Measurements from ENCODE around the gene SOWAHC.
"Not testable (repeated sequence)": the region's sequence is repeated elsewhere in the genome, so short reads cannot be mapped to it uniquely, and the experiment has no call there.

SOWAHC gene

DNA sequence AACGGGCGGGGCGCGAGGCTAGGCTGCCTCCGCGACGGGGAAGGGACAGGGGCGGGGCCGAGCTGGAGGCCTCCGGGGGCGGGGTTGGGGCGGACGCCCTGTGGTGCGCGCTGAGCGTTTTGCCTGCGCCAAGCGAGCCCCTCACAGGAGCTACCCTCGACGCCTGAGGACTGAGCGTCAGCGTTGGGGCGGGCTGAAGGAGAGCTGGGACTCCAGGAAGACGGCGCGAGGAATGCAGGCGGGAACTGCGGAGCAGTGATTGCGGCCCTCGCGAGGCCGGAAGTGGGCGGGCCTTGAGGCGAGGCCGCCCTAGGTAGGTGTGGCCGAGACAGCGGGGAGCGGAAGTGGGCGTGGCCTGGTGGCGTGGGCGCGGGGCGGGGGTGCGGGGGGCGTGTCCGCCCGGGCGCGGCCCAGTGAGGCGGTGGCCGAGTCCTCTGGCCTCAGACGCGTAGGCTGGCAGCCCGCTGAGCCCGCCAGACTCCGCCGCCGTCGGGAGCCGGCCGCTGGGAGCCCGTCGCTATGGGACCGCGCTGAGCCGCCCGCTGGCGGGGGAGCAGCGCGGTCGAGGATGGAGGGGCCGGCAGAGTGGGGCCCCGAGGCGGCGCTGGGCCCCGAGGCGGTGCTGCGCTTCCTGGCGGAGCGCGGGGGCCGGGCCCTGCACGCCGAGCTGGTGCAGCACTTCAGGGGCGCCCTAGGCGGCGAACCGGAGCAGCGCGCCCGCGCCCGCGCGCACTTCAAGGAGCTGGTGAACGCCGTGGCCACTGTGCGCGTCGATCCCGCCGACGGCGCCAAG, at the start of gene SOWAHC, which contains the start of gene SEPTIN10:
Gene SOWAHC, plus strand, starts transcription at position 443 of the 793 bp plus-strand sequence. Its CDS starts 126 bp downstream, at position 569.
Gene SEPTIN10, minus strand, starts transcription at position 45 of the 793 bp plus-strand sequence. CDS start 139 bp downstream, outside the sequence.
- Histone ChIP-seq H3K4me3 (peak within 1 kb of the TSS; percentile 59 to 71 (median 63)), H4K20me1 (peaks cover 0 to 19% (median 0%) of the 10 kb centered on the region in 11 experiments; a peak in 4 of 22 replicates)

GRCh38 chr2:109575373-109575772, 38.8 kb upstream of the SOWAHC start:
- H3K9me3 ChIP-seq (replicated peaks in 1 of 11) = no peaks in the 10 kb centered on the region
- no peaks in the 10 kb centered on the region for H3K4me1 ChIP-seq
- no peaks in the 10 kb centered on the region for H3K27me3 ChIP-seq
- H3K27ac ChIP-seq = no peak overlapping the region
- H3K9ac ChIP-seq = no peak overlapping the region
- H3K36me3 ChIP-seq = 0 out of 22 replicates have a peak, but pooled peaks cover 0 to 5% (median 0%) of the 10 kb centered on the region in 11 experiments
- H3K4me2 ChIP-seq = no peak overlapping the region
- H4K20me1 ChIP-seq = no peaks in the 10 kb centered on the region
- TF ChIP-seq Cebpa-rat (IDR thresholded peaks at IDR 0.05) = no peak
- H3K4me3 ChIP-seq = no peak overlapping the region

More for the DNA sequence above, at the start of gene SOWAHC, which contains the start of gene SEPTIN10:
- H3K27me3 ChIP-seq = peaks cover 30 to 57% (median 50%) of the 10 kb centered on the region in 11 experiments
- H3K27ac ChIP-seq = peak within 1 kb of the TSS in 9 of 11 experiments; percentile 38 to 79 (median 65); a peak in 15 of 22 replicates
- peaks cover 0 to 15% (median 7%) of the 10 kb centered on the region in 10 experiments; a peak in 8 of 20 replicates for H3K4me1 ChIP-seq
- peaks cover 24 to 33% (median 29%) of the 10 kb centered on the region in 11 experiments for H3K9me3 ChIP-seq (replicated peaks in 1 of 11)
- no peaks in the 10 kb centered on the region for H3K36me3 ChIP-seq
- H3K9ac ChIP-seq = peak within 1 kb of the TSS; percentile 54 to 86 (median 72); a peak in 20 of 22 replicates
- TF ChIP-seq Cebpa-rat (IDR thresholded peaks at IDR 0.05) = no peak
- peak within 1 kb of the TSS; percentile 66 to 81 (median 74) for H3K4me2 ChIP-seq

DNA sequence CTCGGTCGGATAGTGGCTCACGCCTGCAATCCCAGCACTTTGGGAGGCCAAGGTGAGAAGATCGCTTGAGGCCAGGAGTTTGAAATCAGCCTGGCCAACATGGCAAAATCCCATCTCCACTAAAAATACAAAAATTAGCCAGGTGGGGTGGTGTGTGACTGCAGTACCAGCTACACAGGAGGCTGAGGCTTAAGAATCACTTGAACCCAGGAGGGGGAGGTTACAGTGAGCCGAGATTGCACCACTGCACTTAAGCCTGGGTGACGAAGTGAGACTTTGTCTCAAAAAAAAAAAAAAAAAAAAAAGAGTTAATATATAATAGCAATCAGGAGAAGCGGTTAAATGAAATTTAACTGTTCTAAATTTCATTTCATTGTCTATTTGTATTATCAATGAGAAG, 36.5 kb upstream of the SOWAHC start:
- not testable (repeated sequence) for H3K4me2 ChIP-seq; H3K9ac ChIP-seq; H3K4me3 ChIP-seq; H3K27ac ChIP-seq; H3K4me1 ChIP-seq; H4K20me1 ChIP-seq; H3K27me3 ChIP-seq; H3K36me3 ChIP-seq; H3K9me3 ChIP-seq (replicated peaks in 1 of 11)

DNA sequence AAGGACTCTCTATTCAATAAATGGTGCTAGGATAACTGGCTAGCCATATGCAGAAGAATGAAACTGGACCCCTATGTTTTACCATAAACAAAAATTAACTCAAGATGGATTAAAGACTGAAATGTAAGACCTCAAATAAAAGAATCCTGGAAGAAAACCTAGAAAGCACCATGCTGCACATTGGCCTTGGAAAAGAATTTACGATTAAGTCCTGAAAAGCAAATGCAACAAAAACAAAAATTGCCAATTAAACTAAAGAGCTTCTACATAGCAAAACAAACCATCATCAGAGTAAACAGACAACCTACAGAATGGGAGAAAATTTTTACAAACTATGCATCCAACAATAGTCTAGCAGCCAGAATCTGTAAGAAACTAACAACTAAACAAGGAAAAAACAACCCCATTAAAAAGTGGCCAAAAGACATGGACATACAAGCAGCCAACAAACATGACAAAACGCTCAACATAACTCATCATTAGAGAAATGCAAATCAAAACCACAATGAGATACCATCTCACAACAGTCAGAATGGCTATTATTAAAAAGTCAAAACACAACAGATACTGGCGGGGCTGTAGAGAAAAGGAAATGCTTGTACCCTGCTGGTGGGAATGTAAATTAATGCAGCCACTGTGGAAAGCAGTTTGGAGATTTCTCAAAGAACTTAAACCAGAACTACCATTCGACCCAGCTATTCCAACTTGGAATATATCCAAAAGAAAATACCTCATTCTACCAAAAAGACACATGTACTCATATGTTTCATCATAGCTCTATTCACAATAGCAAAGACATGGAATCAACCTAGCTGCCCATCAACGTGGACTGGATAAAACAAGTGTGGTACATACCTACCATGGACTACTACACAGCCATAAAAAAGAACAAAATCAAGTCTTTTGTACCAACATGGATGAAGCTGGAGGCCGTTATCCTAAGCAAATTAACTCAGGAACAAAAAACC, 31.0 kb upstream of the SOWAHC start:
- H3K36me3 ChIP-seq = peaks cover 0 to 8% (median 0%) of the 10 kb centered on the region in 11 experiments; a peak in 2 of 22 replicates
- H3K27ac ChIP-seq = no peak overlapping the region
- H3K9ac ChIP-seq = no peak overlapping the region
- no peaks in the 10 kb centered on the region for H3K27me3 ChIP-seq
- H4K20me1 ChIP-seq = no peaks in the 10 kb centered on the region; a peak in 1 of 22 replicates
- TF ChIP-seq Cebpa-rat (IDR thresholded peaks at IDR 0.05) = no peak
- no peak overlapping the region for H3K4me3 ChIP-seq
- H3K9me3 ChIP-seq (replicated peaks in 1 of 11) = no peaks in the 10 kb centered on the region
- H3K4me2 ChIP-seq = no peak overlapping the region
- H3K4me1 ChIP-seq = no peaks in the 10 kb centered on the region

DNA sequence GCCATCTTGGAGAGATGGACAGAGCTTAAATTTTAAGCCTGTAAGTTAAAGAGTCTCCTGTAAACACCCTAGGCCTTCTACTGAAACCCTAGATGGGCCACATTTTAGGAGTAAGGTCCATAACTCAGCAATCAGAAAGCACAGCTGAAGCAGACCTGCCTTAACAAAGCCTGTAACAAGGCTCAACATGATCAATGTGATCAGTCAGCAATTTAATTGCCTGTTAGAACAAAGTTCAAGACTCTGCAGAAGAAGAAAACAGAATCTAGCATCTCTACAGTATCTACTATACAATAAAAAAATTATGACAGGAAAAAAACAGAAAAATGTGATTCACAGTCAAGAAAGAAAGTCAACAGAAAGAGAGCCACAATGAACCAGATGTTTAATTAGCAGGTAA, 27.5 kb upstream of the SOWAHC start:
- Histone ChIP-seq H3K27ac (no peak overlapping the region), H3K4me1 (no peaks in the 10 kb centered on the region), H4K20me1 (no peaks in the 10 kb centered on the region), H3K9ac (no peak overlapping the region), H3K27me3 (no peaks in the 10 kb centered on the region), H3K4me3 (no peak overlapping the region), H3K9me3 (replicated peaks in 1 of 11) (no peaks in the 10 kb centered on the region), H3K4me2 (no peak overlapping the region), H3K36me3 (peaks cover 0 to 8% (median 0%) of the 10 kb centered on the region in 11 experiments; a peak in 2 of 22 replicates)
- no peak for TF ChIP-seq Cebpa-rat (IDR thresholded peaks at IDR 0.05)

GRCh38 chr2:109591206-109591605, 23.0 kb upstream of the SOWAHC start:
- H3K4me1 ChIP-seq = no peaks in the 10 kb centered on the region
- no peaks in the 10 kb centered on the region for H3K9me3 ChIP-seq (replicated peaks in 1 of 11)
- no peak overlapping the region for H3K4me3 ChIP-seq
- no peak overlapping the region for H3K27ac ChIP-seq
- H3K36me3 ChIP-seq = no peaks in the 10 kb centered on the region; a peak in 1 of 22 replicates
- H3K27me3 ChIP-seq = no peaks in the 10 kb centered on the region
- no peak overlapping the region for H3K4me2 ChIP-seq
- TF ChIP-seq Cebpa-rat (IDR thresholded peaks at IDR 0.05) = no peak
- no peak overlapping the region for H3K9ac ChIP-seq
- peaks cover 0 to 13% (median 0%) of the 10 kb centered on the region in 11 experiments; a peak in 1 of 22 replicates for H4K20me1 ChIP-seq

GRCh38 chr2:109592905-109593304, 21.3 kb upstream of the SOWAHC start:
- no peaks in the 10 kb centered on the region for H3K4me1 ChIP-seq
- no peak overlapping the region for H3K9ac ChIP-seq

GRCh38 chr2:109594246-109594885, 19.8 kb upstream of the SOWAHC start:
- Histone ChIP-seq H3K4me3 (no peak overlapping the region), H3K4me2 (no peak overlapping the region), H4K20me1 (peaks cover 0 to 13% (median 0%) of the 10 kb centered on the region in 11 experiments; a peak in 2 of 22 replicates), H3K9me3 (replicated peaks in 1 of 11) (no peaks in the 10 kb centered on the region), H3K27me3 (no peaks in the 10 kb centered on the region), H3K9ac (no peak overlapping the region), H3K4me1 (no peaks in the 10 kb centered on the region), H3K36me3 (no peaks in the 10 kb centered on the region; a peak in 1 of 22 replicates), H3K27ac (no peak overlapping the region)
- no peak for TF ChIP-seq Cebpa-rat (IDR thresholded peaks at IDR 0.05)

More at GRCh38 chr2:109592905-109593304, 21.3 kb upstream of the SOWAHC start:
- Histone ChIP-seq H3K27me3 (no peaks in the 10 kb centered on the region), H3K36me3 (no peaks in the 10 kb centered on the region; a peak in 1 of 22 replicates), H4K20me1 (peaks cover 0 to 13% (median 0%) of the 10 kb centered on the region in 11 experiments; a peak in 1 of 22 replicates), H3K4me2 (no peak overlapping the region), H3K4me3 (no peak overlapping the region), H3K27ac (no peak overlapping the region), H3K9me3 (replicated peaks in 1 of 11) (no peaks in the 10 kb centered on the region)
- no peak for TF ChIP-seq Cebpa-rat (IDR thresholded peaks at IDR 0.05)
